HG02763 (cell line): ENCODE data around the gene CLTCL1.
"Not testable (repeated sequence)": the region's sequence is repeated elsewhere in the genome, so short reads cannot be mapped to it uniquely, and the experiment has no call there.

Source experiments
- ATAC-seq: cut with Tn5 transposase; IDR thresholded peaks from one replicate; pipeline ENCODE4 v1.9.1; 2021; ENCODE audit warnings: mild to moderate bottlenecking, moderate library complexity; ENCODE audit not compliant: unreplicated experiment

CLTCL1 gene

GRCh38 chr22:19222242-19223005, 69.1 kb downstream of the CLTCL1 start:
- ATAC-seq: no peak

DNA sequence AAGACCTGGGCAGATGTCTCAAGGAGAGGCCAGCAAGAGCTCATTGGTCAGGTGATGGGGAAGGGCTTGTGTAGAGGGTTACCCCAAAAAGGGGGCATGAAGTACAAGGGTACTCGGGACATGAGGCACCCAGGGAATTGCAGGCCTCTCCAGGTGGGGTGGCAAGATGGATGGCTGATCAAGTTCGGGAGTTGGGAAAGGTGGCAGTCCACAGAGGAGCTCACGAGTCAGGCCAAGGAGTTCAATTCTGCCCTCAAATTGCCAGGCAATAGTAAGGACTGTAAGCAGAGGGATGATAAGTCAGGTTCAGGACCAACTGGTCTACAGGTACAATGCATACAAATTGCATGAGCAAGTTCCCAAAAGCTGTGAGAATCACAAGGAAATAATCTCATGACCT, 70.7 kb downstream of the CLTCL1 start:
- no peak for ATAC-seq

GRCh38 chr22:19218541-19219233, 72.8 kb downstream of the CLTCL1 start:
- no peak for ATAC-seq

- no peak for ATAC-seq
Measured at GRCh38 chr22:19216579-19216978, 74.9 kb downstream of the CLTCL1 start.

DNA sequence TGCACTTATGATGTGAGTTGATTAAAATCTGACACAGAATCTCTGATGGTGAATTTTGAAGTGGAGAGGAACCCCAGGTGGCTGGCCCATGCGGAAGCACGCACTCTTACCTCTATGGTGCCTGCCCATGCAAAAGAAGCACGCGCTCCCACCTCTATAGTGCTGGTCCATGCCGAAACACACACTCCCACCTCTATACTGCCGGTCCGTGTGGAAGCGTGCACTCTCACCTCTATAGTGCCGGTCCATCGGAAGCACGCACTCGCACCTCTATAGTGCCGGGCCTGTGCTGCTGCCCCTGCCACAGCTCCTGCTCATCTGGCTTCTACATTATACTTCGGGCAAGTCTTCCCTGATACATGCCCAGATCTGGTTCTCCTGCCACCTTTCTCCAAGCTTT, 76.2 kb downstream of the CLTCL1 start:
- no peak for ATAC-seq

GRCh38 chr22:19214078-19214473, 77.4 kb downstream of the CLTCL1 start:
- no peak for ATAC-seq

- ATAC-seq: no peak
Measured at GRCh38 chr22:19213442-19214077, 78.0 kb downstream of the CLTCL1 start.

DNA sequence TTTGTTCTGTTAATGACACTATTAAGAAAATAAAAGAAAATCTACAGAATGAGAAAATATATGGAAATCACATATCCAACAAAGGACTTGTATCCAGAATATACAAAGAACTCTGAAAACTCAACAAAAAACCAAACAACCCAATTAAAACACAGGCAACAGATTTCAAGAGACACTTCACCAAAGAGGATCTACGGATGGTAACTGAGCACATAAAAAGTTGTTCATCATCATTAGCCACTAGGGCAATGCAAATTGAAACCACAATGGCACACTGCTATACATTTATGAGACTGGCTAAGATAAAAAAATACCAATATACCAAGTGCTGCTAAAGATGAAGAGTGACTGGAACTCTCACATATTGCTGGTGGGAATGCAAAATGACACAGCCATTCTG, 78.5 kb downstream of the CLTCL1 start:
- no peak for ATAC-seq

DNA sequence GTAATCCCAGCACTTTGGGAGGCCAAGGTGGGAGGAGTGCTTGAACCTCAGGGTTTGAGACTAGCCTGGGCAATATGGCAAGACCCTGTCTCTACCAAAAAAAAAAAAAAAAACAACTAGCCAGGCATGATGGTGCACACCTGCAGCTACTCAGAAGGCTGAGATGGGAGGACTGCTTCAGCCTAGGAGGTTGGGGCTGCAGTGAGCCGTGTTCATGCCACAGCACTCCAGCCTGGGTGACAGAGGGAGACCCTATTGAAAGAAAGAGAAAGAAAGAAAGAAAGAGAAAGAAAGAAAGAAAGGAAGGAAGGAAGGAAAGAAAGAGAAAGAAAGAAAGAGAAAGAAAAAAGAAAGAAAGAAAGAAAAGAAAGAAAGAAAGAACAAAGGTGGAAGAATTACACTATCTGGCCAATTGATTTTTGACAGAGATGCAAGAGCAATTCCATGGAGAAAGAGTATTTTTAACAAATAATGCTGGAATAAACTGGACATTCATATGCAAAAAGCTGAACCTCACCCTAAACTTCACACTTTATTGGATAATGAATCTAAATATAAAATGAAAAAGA, 79.1 kb downstream of the CLTCL1 start:
- no peak for ATAC-seq

- no peak for ATAC-seq
Measured at GRCh38 chr22:19210188-19210587, 81.3 kb downstream of the CLTCL1 start.

DNA sequence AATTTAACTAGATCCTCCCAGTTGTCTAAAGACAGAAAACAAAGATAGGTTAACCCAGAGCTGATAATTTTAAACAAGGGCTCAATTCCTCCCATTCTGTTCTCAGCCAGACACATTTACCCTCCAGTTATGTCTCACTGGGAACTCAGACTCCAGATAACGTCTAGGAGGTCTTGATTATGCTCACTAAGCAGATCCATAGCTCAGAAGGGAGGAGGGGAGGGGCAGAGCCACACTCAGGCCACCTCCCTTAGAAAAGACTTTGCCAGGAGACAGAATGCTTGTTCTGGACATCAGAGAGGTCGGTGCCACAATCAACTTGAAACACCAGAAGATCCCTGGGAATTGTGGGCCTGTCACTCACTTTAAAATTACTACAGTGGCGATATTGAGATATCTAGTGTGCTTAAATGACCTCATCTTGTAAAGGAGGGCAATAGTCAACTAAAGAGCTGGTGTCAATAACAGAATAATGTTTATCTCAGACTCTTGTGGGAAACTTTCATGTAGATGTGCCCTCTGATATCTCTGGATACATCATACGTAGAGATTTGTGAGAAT, 83.2 kb downstream of the CLTCL1 start:
- no peak for ATAC-seq

- no peak for ATAC-seq
Measured at GRCh38 chr22:19207884-19208283, 83.6 kb downstream of the CLTCL1 start.

GRCh38 chr22:19207401-19207808, 84.1 kb downstream of the CLTCL1 start:
- no peak for ATAC-seq

DNA sequence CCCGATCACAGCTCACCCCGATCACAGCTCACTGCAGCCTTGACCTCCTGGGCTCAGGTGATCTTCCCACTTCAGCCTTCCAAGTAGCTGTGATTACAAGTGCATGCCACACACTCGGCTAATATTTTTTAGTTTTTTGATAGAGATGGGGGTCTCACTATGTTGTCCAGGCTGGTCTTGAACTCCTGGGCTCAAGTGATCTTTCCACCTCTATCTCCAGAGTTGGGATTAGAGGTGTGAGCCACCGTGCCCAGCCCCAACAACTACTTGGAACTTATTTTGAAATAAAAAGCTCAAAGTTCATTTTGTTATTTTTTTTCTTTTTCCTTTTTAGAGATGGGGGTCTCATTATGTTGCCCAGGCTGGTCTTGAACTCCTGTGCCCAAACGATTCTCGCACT, 85.2 kb downstream of the CLTCL1 start:
- ATAC-seq: no peak

DNA sequence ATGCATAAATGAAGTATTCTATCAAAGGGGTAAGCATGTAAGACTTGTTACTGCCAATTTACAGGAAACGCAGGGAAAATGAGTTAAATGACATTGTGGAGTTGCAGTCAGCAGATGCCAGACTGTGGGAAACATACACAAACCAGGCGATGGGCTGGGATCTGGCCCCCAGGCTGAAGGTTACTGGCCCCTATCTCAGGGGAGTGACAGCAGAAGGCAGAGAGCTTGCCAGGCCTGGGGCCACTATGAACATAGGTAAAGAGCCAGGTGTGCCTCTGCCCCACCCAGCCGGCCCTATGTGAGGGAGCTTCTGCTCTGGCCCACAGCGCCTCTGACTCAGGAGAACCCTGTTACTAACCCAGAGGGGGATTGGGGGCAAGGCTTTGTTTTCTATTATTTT, 86.9 kb downstream of the CLTCL1 start:
- no peak for ATAC-seq

- ATAC-seq: no peak
Measured at GRCh38 chr22:19203834-19204233, 87.7 kb downstream of the CLTCL1 start.

GRCh38 chr22:19202799-19203186, 88.7 kb downstream of the CLTCL1 start:
- not testable (repeated sequence) for ATAC-seq

- ATAC-seq: no peak
Measured at GRCh38 chr22:19201869-19202798, 89.4 kb downstream of the CLTCL1 start.

DNA sequence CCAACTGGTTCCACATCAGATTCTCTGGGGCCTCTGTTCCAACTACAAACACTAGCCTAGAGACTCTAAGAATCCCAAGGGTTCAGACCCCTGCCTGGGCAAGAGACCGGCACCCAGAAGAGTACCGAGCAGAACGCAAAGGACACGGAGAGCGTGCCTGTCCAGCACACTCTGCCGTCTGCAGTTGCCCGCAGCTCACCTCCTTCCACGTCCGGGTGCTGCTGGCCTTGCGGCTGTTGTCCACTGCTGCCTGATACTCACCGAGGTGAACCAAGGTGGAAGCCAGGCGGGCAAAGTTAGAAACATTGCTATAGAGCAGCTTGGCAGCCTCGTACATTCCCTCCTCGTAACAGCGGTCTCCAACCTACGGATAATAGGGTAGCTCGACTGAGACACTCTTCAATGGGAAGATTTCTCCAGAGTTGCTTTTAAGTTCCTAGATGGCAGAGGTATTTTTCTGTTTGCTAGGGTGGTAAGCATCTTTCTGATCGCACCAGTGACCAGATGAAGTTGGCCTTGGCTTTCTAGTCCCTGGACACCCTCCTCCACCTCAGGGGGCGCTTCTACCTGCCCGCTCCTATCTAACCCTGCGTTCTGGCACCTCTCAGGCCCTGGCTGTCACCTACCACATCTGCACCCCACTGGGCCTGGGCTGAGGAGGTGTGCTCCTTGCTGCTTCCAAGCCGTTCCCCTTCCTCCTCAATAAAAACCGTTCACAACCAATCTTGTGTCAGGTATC, 90.2 kb downstream of the CLTCL1 start:
- no peak for ATAC-seq

GRCh38 chr22:19199479-19199878, 92.0 kb downstream of the CLTCL1 start:
- no peak for ATAC-seq
